ENCODE data around the gene KDM2B. TPM values are rescaled to one million over a fixed set of nuclear protein-coding genes. Genes with fewer than 3 reads are reported as not detected.

Gene KDM2B
- polyA plus RNA-seq, 1 donor from 2014 or later = 85.5 TPM

GRCh38 chr12:121505513-121505912 is 75.3 kb downstream of the KDM2B start:
- Histone ChIP-seq H3K27ac (ENCODE audit: low read length) (no peak overlapping the region), H3F3A (ENCODE audit: insufficient read depth, low read length, poor library complexity, severe bottlenecking) (no peaks in the 10 kb centered on the region), H3K27me3 (ENCODE audit: insufficient read depth, low read depth, low read length) (no peaks in the 10 kb centered on the region), H3K9ac (ENCODE audit: low read length) (no peak overlapping the region), H3K4me3 (ENCODE audit: low read length) (no peak overlapping the region), H3K4me2 (ENCODE audit: low read length) (no peak overlapping the region), H3K79me2 (replicated peaks; ENCODE audit: insufficient read depth, low read length) (no peaks in the 10 kb centered on the region), H3K36me3 (ENCODE audit: insufficient read depth, low read length) (no peaks in the 10 kb centered on the region), H3K9me3 (ENCODE audit: low read length) (no peaks in the 10 kb centered on the region), H3K9me2 (ENCODE audit: insufficient read depth, low read length) (no peaks in the 10 kb centered on the region), H2AFZ (ENCODE audit: low read depth, low read length) (no peak overlapping the region), H4K20me1 (ENCODE audit: insufficient read depth) (no peaks in the 10 kb centered on the region)
- TF ChIP-seq TAF1 (IDR thresholded peaks at IDR 0.05; ENCODE audit: low read depth) = no peak
- TF ChIP-seq EP300 (conservative IDR thresholded peaks at IDR 0.05; ENCODE audit: poor library complexity, severe bottlenecking) = no peak
- no peak for TF ChIP-seq EZH2 (IDR thresholded peaks at IDR 0.05; ENCODE audit: borderline replicate concordance, insufficient read depth, low read length, poor library complexity, severe bottlenecking)
- TF ChIP-seq CTCF (IDR thresholded peaks at IDR 0.05; ENCODE audit: poor library complexity, severe bottlenecking) = no peak
- no peak for TF ChIP-seq MXI1 (conservative IDR thresholded peaks at IDR 0.05; ENCODE audit: poor library complexity, severe bottlenecking)
- TF ChIP-seq POLR2AphosphoS5 (IDR thresholded peaks at IDR 0.05) = no peak
- TF ChIP-seq SMC3 (conservative IDR thresholded peaks at IDR 0.05; ENCODE audit: poor library complexity) = no peak
- TF ChIP-seq, protein P1, sequence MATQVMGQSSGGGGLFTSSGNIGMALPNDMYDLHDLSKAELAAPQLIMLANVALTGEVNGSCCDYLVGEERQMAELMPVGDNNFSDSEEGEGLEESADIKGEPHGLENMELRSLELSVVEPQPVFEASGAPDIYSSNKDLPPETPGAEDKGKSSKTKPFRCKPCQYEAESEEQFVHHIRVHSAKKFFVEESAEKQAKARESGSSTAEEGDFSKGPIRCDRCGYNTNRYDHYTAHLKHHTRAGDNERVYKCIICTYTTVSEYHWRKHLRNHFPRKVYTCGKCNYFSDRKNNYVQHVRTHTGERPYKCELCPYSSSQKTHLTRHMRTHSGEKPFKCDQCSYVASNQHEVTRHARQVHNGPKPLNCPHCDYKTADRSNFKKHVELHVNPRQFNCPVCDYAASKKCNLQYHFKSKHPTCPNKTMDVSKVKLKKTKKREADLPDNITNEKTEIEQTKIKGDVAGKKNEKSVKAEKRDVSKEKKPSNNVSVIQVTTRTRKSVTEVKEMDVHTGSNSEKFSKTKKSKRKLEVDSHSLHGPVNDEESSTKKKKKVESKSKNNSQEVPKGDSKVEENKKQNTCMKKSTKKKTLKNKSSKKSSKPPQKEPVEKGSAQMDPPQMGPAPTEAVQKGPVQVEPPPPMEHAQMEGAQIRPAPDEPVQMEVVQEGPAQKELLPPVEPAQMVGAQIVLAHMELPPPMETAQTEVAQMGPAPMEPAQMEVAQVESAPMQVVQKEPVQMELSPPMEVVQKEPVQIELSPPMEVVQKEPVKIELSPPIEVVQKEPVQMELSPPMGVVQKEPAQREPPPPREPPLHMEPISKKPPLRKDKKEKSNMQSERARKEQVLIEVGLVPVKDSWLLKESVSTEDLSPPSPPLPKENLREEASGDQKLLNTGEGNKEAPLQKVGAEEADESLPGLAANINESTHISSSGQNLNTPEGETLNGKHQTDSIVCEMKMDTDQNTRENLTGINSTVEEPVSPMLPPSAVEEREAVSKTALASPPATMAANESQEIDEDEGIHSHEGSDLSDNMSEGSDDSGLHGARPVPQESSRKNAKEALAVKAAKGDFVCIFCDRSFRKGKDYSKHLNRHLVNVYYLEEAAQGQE (IDR thresholded peaks at IDR 0.05; ENCODE audit: borderline replicate concordance) = no peak
- TF ChIP-seq RAD21 (conservative IDR thresholded peaks at IDR 0.05) = no peak

DNA sequence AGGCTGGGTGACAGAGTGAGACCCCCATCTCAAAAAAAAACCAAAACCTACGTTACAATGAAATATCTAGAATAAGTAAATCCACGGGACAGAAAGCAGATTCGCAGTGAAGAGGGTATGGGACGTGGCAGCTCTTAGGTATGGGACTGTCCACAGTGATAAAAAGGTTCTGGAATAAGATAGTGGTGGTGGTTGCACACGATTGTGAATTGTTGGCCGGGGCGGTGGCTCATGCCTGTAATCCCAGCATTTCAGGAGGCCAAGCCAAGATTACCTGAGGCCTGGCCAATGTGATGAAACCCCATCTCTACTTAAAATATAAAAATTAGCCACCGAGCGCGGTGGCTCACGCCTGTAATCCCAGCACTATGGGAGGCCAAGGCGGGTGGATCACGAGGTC is 76.3 kb downstream of the KDM2B start:
- no peak overlapping the region for H3K4me3 ChIP-seq (ENCODE audit: low read length)
- H3K4me2 ChIP-seq (ENCODE audit: low read length) = no peak overlapping the region
- no peaks in the 10 kb centered on the region for H3K27me3 ChIP-seq (ENCODE audit: insufficient read depth, low read depth, low read length)
- no peaks in the 10 kb centered on the region for H3K9me2 ChIP-seq (ENCODE audit: insufficient read depth, low read length)
- H4K20me1 ChIP-seq (ENCODE audit: insufficient read depth) = no peaks in the 10 kb centered on the region
- no peak overlapping the region for H2AFZ ChIP-seq (ENCODE audit: low read depth, low read length)
- no peak overlapping the region for H3K9ac ChIP-seq (ENCODE audit: low read length)
- H3K79me2 ChIP-seq (replicated peaks; ENCODE audit: insufficient read depth, low read length) = no peaks in the 10 kb centered on the region
- H3K36me3 ChIP-seq (ENCODE audit: insufficient read depth, low read length) = no peaks in the 10 kb centered on the region
- no peak overlapping the region for H3K27ac ChIP-seq (ENCODE audit: low read length)
- no peaks in the 10 kb centered on the region for H3F3A ChIP-seq (ENCODE audit: insufficient read depth, low read length, poor library complexity, severe bottlenecking)
- no peaks in the 10 kb centered on the region for H3K9me3 ChIP-seq (ENCODE audit: low read length)
- TF ChIP-seq MXI1 (conservative IDR thresholded peaks at IDR 0.05; ENCODE audit: poor library complexity, severe bottlenecking) = no peak

DNA sequence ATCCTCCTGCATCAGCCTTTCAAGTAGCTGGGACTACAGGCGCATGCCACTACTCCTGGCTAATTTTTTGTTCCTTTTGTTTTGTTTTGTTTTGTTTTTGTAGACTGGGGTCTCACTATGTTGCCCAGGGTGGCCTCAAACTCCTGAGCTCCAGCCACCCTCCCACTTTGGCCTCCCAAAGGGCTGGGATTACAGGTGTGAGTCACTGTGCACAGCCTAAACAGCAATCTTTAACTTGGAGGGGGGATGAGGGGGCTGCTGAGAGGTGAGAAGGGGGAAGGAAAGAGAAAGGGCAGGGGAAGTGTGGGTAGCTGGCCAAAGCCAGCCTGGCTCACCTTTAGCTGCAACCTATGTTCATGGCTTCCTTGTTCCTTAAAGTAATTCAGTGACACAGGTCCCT is 77.4 kb downstream of the KDM2B start:
- H2AFZ ChIP-seq (ENCODE audit: low read depth, low read length) = no peak overlapping the region
- H3K36me3 ChIP-seq (ENCODE audit: insufficient read depth, low read length) = no peaks in the 10 kb centered on the region
- no peak overlapping the region for H3K9ac ChIP-seq (ENCODE audit: low read length)
- no peaks in the 10 kb centered on the region for H3K9me3 ChIP-seq (ENCODE audit: low read length)
- H3F3A ChIP-seq (ENCODE audit: insufficient read depth, low read length, poor library complexity, severe bottlenecking) = no peaks in the 10 kb centered on the region
- no peaks in the 10 kb centered on the region for H3K9me2 ChIP-seq (ENCODE audit: insufficient read depth, low read length)
- H3K27ac ChIP-seq (ENCODE audit: low read length) = no peak overlapping the region
- TF ChIP-seq EZH2 (IDR thresholded peaks at IDR 0.05; ENCODE audit: borderline replicate concordance, insufficient read depth, low read length, poor library complexity, severe bottlenecking) (no peak), RAD21 (conservative IDR thresholded peaks at IDR 0.05) (no peak), SMC3 (conservative IDR thresholded peaks at IDR 0.05; ENCODE audit: poor library complexity) (no peak), EP300 (conservative IDR thresholded peaks at IDR 0.05; ENCODE audit: poor library complexity, severe bottlenecking) (no peak), MXI1 (conservative IDR thresholded peaks at IDR 0.05; ENCODE audit: poor library complexity, severe bottlenecking) (no peak), CTCF (IDR thresholded peaks at IDR 0.05; ENCODE audit: poor library complexity, severe bottlenecking) (no peak), TAF1 (IDR thresholded peaks at IDR 0.05; ENCODE audit: low read depth) (no peak)
- H3K4me3 ChIP-seq (ENCODE audit: low read length) = no peak overlapping the region
- no peaks in the 10 kb centered on the region for H3K79me2 ChIP-seq (replicated peaks; ENCODE audit: insufficient read depth, low read length)
- no peaks in the 10 kb centered on the region for H4K20me1 ChIP-seq (ENCODE audit: insufficient read depth)
- no peak overlapping the region for H3K4me2 ChIP-seq (ENCODE audit: low read length)
- no peaks in the 10 kb centered on the region for H3K27me3 ChIP-seq (ENCODE audit: insufficient read depth, low read depth, low read length)
